Measurements from ENCODE around the gene CYB5B. TPM values are rescaled to one million over a fixed set of nuclear protein-coding genes. Genes with fewer than 3 reads are reported as not detected.

The CYB5B gene
- total and polyA plus RNA-seq, 4 donors = 38.7 to 86.3 (median 45.8) TPM

- TF ChIP-seq SP1 (IDR thresholded peaks at IDR 0.05) = no peak
These were observed 42.1 kb downstream of the CYB5B start (continued) for GRCh38 chr16:69466547-69466946.

DNA sequence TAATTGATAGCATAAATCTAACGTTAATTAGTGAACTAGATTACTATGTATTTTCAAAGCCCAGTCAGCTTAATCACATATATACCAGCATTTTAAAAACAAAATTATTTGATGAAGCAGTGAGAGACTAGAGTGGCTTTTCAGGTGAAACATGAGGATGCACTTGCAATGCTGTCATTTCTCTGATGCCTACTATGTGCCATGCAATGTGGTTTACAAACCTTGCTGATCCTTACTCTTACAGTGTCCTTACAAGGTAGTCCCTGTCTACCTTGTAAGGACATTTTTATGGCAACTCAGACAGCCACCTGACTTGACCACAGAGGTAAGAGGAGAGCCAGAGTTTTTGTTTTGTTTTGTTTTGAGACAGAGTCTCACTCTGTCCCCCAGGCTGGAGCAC lies 42.7 kb downstream of the CYB5B start:
- Histone ChIP-seq H3K27me3 (ENCODE audit: control insufficient read depth in 4 of 4, insufficient read depth in 4 of 4, low read length in 3 of 4) (no peaks in the 10 kb centered on the region), H3K9me3 (ENCODE audit: control insufficient read depth in 4 of 4, low read length in 3 of 4) (no peaks in the 10 kb centered on the region), H3K9ac (ENCODE audit: low read depth in 1 of 2, low read length in 2 of 2) (no peak overlapping the region), H3K27ac (ENCODE audit: low read depth in 1 of 2, low read length in 2 of 2) (no peak overlapping the region), H3K36me3 (ENCODE audit: control insufficient read depth in 4 of 4, insufficient read depth in 3 of 4, low read depth in 1 of 4, low read length in 3 of 4) (peaks cover 3 to 9% (median 5%) of the 10 kb centered on the region in 4 donors), H3K4me3 (ENCODE audit: low read depth in 1 of 3, low read length in 3 of 3) (no peak overlapping the region), H3K4me1 (ENCODE audit: control insufficient read depth in 4 of 4, insufficient read depth in 4 of 4, low read length in 3 of 4) (peaks cover 5 to 34% (median 14%) of the 10 kb centered on the region in 4 donors)
- TF ChIP-seq RAD21 (IDR thresholded peaks at IDR 0.05) = no peak
- TF ChIP-seq SP1 (IDR thresholded peaks at IDR 0.05) = no peak
- TF ChIP-seq, protein P1, sequence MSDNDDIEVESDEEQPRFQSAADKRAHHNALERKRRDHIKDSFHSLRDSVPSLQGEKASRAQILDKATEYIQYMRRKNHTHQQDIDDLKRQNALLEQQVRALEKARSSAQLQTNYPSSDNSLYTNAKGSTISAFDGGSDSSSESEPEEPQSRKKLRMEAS (IDR thresholded peaks at IDR 0.05) = no peak
- no peak for TF ChIP-seq YY1 (IDR thresholded peaks at IDR 0.05)
- TF ChIP-seq REST (IDR thresholded peaks at IDR 0.05) = no peak
- no peak for TF ChIP-seq TAF1 (conservative IDR thresholded peaks at IDR 0.05)
- no peak for TF ChIP-seq GABPA (IDR thresholded peaks at IDR 0.05 in 1 of 2, conservative IDR thresholded peaks at IDR 0.05 in 1 of 2)
- no peak for TF ChIP-seq ZBTB33 (IDR thresholded peaks at IDR 0.05)
- no peak for TF ChIP-seq ATF3 (IDR thresholded peaks at IDR 0.05)
- TF ChIP-seq FOXA2 (IDR thresholded peaks at IDR 0.05) = no peak
- no peak for TF ChIP-seq CTCF (IDR thresholded peaks at IDR 0.05; ENCODE audit: low read depth, low read length, missing input control)
- no peak for TF ChIP-seq RXRA (IDR thresholded peaks at IDR 0.05)
- TF ChIP-seq HNF4G (IDR thresholded peaks at IDR 0.05) = no peak
- TF ChIP-seq HNF4A (conservative IDR thresholded peaks at IDR 0.05) = no peak
- TF ChIP-seq EGR1 (IDR thresholded peaks at IDR 0.05; ENCODE audit: low read depth in 2 of 2) = no peak
- no peak for TF ChIP-seq FOXA1 (IDR thresholded peaks at IDR 0.05)
- DNase-seq (ENCODE audit: low spot score) = no peak
- WGBS = 52% methylated on average over 1 of the region's 1 CpG

All from liver (tissue), 9 donors.